ENCODE measurements around the gene EPPIN. TPM values are rescaled to one million over a fixed set of nuclear protein-coding genes. Genes with fewer than 3 reads are reported as not detected.
A peak's percentile ranks its signal among the peaks of the same experiment; 100 is the strongest.

The EPPIN gene
- total RNA-seq, 6 experiments from 2014 or later, result not detected

- ATAC-seq, result peak in 1 of 4 donors; percentile 71
- TF ChIP-seq POLR2A (IDR thresholded peaks at IDR 0.05) (no peak), CTCF (IDR thresholded peaks at IDR 0.05) (no peak)
- intact Hi-C loops (cut with DNase I), result no loop called here
- Histone ChIP-seq H3K4me1 (no peaks in the 10 kb centered on the region), H3K27me3 (peaks cover 0 to 4% of the 10 kb centered on the region in 2 donors), H3K27ac (no peak overlapping the region), H3K9me3 (no peaks in the 10 kb centered on the region), H3K4me3 (no peak overlapping the region), H3K36me3 (no peaks in the 10 kb centered on the region)
- 36% methylated on average over 2 of the region's 2 CpGs for WGBS (ENCODE audit: insufficient coverage, low coverage, low lambda C conversion rate, missing lambda C conversion rate)
- peak in 1 of 3 donors; percentile 58 for DNase-seq
These were observed 40.8 kb downstream of the EPPIN start for GRCh38 chr20:45506398-45506797.

GRCh38 chr20:45503403-45503802 is 43.8 kb downstream of the EPPIN start:
- Histone ChIP-seq H3K27ac (no peak overlapping the region), H3K36me3 (no peaks in the 10 kb centered on the region), H3K4me3 (no peak overlapping the region), H3K4me1 (no peaks in the 10 kb centered on the region), H3K27me3 (peaks cover 0 to 4% of the 10 kb centered on the region in 2 donors), H3K9me3 (no peaks in the 10 kb centered on the region)
- no peak for DNase-seq
- WGBS (ENCODE audit: insufficient coverage, low coverage, low lambda C conversion rate, missing lambda C conversion rate), result 42% methylated on average over 2 of the region's 2 CpGs
- intact Hi-C loops (cut with DNase I), result no loop called here
- no peak for ATAC-seq
- TF ChIP-seq POLR2A (IDR thresholded peaks at IDR 0.05) (no peak), CTCF (IDR thresholded peaks at IDR 0.05) (no peak)

GRCh38 chr20:45502561-45502960 is 44.6 kb downstream of the EPPIN start:
- intact Hi-C loops (cut with DNase I), result no loop called here
- no peak for DNase-seq
- H3K4me1 ChIP-seq, result no peaks in the 10 kb centered on the region
- peaks cover 0 to 4% of the 10 kb centered on the region in 2 donors for H3K27me3 ChIP-seq
- H3K36me3 ChIP-seq, result no peaks in the 10 kb centered on the region
- ATAC-seq, result no peak
- TF ChIP-seq POLR2A (IDR thresholded peaks at IDR 0.05) (no peak), CTCF (IDR thresholded peaks at IDR 0.05) (no peak)
- WGBS (ENCODE audit: insufficient coverage, low coverage, low lambda C conversion rate, missing lambda C conversion rate), result 25% methylated on average over 1 of the region's 1 CpG
- no peak overlapping the region for H3K4me3 ChIP-seq
- no peak overlapping the region for H3K27ac ChIP-seq
- H3K9me3 ChIP-seq, result no peaks in the 10 kb centered on the region

GRCh38 chr20:45501600-45501999 is 45.6 kb downstream of the EPPIN start:
- Histone ChIP-seq H3K27ac (no peak overlapping the region), H3K4me3 (no peak overlapping the region), H3K36me3 (no peaks in the 10 kb centered on the region), H3K27me3 (peaks cover 0 to 4% of the 10 kb centered on the region in 2 donors), H3K4me1 (no peaks in the 10 kb centered on the region), H3K9me3 (no peaks in the 10 kb centered on the region)
- TF ChIP-seq POLR2A (IDR thresholded peaks at IDR 0.05) (no peak), CTCF (IDR thresholded peaks at IDR 0.05) (no peak)
- DNase-seq, result no peak
- intact Hi-C loops (cut with DNase I), result no loop called here
- ATAC-seq, result no peak
- 58% methylated on average over 1 of the region's 1 CpG for WGBS (ENCODE audit: insufficient coverage, low coverage, low lambda C conversion rate, missing lambda C conversion rate)

GRCh38 chr20:45500022-45500421 is 47.2 kb downstream of the EPPIN start:
- intact Hi-C loops (cut with DNase I), result no loop called here
- TF ChIP-seq POLR2A (IDR thresholded peaks at IDR 0.05) (no peak), CTCF (IDR thresholded peaks at IDR 0.05) (no peak)

More at GRCh38 chr20:45500022-45500421, 47.2 kb downstream of the EPPIN start:
- Histone ChIP-seq H3K27ac (no peak overlapping the region), H3K4me1 (no peaks in the 10 kb centered on the region), H3K27me3 (peaks cover 0 to 4% of the 10 kb centered on the region in 2 donors), H3K9me3 (no peaks in the 10 kb centered on the region), H3K36me3 (no peaks in the 10 kb centered on the region), H3K4me3 (no peak overlapping the region)
- 62% methylated on average over 4 of the region's 6 CpGs for WGBS (ENCODE audit: insufficient coverage, low coverage, low lambda C conversion rate, missing lambda C conversion rate)
- DNase-seq, result peak in 2 of 3 donors; percentile 34 to 85
- peak; percentile 18 to 92 (median 43) for ATAC-seq

All from right lobe of liver (tissue), 6 donors.